ENCODE data around the gene ZNG1F.
"Not testable (repeated sequence)": the region's sequence is repeated elsewhere in the genome, so short reads cannot be mapped to it uniquely, and the experiment has no call there.

Gene ZNG1F

GRCh38 chr9:41189217-41189616 is at the start of gene ZNG1F:
TSS of gene ZNG1F (minus strand) at chr9:41189317. CDS start at chr9:41189258, 59 bp downstream.
- not testable (repeated sequence) for DNase-seq (ENCODE audit: low spot score)

DNA sequence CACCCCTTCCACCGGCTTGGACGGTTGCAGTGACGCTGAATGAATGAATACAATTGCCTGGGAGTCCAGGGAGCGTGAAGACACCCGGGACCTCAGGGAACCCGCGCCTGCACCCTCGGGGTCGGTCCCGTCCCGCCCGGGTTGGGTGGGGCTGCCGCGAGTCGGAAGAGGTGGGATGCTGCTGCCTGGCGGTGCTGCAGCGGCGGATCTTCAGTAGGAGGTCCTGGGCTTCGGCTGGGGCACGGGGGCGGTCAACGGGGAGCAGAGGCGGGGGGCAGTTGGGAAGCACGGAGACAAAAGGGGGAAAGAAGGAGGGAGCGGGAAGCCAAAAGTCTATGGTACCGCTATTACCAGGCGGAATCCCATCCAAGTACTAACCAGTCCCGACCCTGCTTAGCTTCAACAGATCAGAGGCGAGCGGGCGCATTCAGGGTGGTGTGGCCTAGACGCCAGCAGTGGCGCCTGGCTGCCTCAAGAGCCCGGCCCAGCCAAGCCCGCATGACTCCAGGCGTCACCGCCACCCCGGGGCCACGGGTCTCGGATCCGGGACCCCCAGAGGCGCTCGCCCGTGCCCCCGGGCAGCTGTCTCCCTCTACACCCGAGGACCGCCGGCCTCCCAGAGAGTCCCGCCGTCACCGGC is 48.1 kb upstream of the ZNG1F start:
- DNase-seq (ENCODE audit: low spot score), result not testable (repeated sequence)

DNA sequence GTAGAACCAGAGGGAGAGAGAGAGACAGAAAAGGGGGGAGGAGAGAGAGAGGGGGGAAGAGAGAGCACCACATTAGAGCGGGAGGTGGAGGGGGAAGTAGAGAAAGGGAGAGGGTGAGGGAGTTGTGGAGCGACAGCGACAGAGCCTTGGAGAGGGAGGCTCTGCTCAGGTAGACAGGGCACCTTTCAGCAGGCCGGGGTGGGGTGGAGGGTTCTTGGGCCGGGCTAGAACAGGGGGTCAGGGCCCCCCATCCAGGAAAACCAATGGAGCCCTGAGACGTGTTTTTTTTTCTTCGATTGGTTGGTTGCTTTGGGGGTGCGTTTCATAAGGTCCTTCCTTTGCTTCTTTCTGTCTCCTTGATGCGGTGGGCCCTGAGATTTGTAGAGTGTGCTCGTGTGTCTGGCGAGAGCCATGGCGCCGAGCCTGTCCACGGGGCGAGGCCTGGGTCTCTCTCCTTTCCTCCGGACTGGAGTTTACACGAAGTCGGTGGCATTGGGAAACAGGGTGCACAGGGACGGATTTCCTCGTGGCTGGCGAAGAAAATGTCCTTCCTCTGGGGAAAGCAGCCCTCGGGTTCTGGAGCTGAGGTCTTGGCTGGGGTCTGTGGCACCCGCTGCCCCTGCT is 47.5 kb upstream of the ZNG1F start:
- DNase-seq (ENCODE audit: low spot score), result not testable (repeated sequence)

DNA sequence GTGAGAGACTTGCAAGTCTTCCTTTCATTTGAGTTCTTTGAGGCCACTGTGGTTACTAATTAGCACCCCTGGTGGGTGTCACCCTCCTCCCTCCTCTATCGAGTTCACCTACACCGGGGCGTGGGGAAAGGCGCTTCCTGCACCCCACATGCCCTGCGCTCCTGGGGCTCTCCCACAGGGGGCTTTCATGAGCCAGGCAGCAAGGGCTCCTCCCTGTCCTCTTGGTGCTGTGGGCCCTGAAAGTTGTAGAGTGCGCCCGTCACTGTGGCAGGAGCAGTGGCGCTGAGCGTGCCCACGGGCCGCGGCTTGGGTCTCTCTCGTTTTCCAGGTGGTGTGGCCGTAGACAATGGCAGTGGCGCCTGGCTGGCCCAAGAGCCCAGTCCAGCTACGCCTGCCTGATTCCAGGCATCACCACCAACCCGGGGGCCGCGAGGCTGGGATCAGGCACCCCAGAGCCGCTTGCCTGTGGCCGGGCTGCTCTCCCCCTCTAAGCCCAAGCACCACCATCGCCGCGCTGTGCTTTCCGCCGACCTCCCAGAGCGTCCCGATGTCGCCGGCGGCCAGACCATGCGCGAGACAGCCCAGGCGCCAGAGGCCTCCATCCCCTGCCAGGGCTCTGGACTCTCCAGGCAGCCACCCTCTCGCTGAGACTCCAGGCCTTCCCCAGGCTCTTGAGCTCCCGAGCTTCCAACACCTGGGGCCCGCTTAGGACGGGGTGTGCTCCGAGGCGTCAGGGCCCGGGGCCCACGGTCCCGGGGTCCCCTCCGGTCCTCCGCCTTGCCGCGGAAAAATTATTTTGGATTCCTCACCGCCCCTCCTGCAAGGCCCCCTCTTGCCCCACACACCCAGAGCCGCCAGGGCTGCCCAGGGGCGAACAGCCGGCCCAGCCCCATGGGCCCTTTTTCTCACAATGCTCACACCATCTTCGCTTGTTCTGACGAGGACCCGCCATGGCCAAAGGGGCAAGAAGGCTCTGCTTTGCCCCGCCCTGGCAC is 46.0 kb upstream of the ZNG1F start:
- not testable (repeated sequence) for DNase-seq (ENCODE audit: low spot score)

GRCh38 chr9:41234221-41234620 is 45.1 kb upstream of the ZNG1F start:
- DNase-seq (ENCODE audit: low spot score), result not testable (repeated sequence)

- DNase-seq (ENCODE audit: low spot score), result not testable (repeated sequence)
Observed at GRCh38 chr9:41232326-41232725, 43.2 kb upstream of the ZNG1F start.

GRCh38 chr9:41230418-41230817 is 41.3 kb upstream of the ZNG1F start:
- DNase-seq (ENCODE audit: low spot score), result not testable (repeated sequence)

GRCh38 chr9:41229408-41230401 is 40.6 kb upstream of the ZNG1F start:
- no peak for DNase-seq (ENCODE audit: low spot score)

- not testable (repeated sequence) for DNase-seq (ENCODE audit: low spot score)
Observed at GRCh38 chr9:41219831-41220230, 30.7 kb upstream of the ZNG1F start.

GRCh38 chr9:41188439-41188838 is 678 bp downstream of the ZNG1F start:
- DNase-seq (ENCODE audit: low spot score), result not testable (repeated sequence)

GRCh38 chr9:41174994-41175393 is 14.1 kb downstream of the ZNG1F start:
- not testable (repeated sequence) for DNase-seq (ENCODE audit: low spot score)

DNA sequence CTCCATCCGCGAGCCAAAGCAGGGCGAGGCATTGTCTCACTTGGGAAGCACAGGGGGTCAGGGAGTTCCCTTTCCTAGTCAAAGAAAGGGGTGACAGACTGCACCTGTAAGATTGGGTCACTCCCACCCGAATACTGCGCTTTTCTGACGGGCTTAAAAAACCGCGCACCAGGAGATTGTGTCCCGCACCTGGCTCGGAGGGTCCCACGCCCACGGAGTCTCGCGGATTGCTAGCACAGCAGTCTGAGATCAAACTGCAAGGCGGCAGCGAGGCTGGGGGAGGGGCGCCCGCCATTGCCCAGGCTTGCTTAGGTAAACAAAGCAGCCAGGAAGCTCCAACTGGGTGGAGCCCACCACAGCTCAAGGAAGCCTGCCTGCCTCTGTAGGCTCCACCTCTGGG is 39.0 kb downstream of the ZNG1F start:
- not testable (repeated sequence) for DNase-seq (ENCODE audit: low spot score)

- not testable (repeated sequence) for DNase-seq (ENCODE audit: low spot score)
Observed at GRCh38 chr9:41141878-41142277, 47.2 kb downstream of the ZNG1F start.

DNA sequence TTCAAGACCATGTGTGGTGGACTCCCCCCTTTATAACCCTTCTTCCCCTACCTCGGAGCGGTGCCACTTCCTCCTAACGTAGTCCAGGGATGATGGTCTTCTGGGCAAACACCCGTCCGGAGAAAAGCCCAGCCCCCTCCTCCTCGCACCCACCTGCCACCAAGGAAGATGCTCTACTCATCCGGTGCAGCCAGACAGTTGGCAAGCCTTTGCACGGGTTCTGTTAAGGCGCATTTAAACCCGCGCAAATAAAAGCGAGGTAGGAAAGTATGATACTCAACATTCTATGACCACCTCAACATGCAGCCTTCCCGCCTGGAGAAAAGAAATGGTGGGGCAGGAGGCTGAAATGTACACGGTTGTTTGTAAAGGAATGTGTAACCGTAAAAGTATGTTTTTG is 60.5 kb downstream of the ZNG1F start, which contains the start of gene FOXD4L6:
TSS of gene FOXD4L6 (minus strand) at position 101 of the 400 bp plus-strand sequence. CDS start 298 bp downstream, outside the sequence.
- not testable (repeated sequence) for DNase-seq (ENCODE audit: low spot score)

DNA sequence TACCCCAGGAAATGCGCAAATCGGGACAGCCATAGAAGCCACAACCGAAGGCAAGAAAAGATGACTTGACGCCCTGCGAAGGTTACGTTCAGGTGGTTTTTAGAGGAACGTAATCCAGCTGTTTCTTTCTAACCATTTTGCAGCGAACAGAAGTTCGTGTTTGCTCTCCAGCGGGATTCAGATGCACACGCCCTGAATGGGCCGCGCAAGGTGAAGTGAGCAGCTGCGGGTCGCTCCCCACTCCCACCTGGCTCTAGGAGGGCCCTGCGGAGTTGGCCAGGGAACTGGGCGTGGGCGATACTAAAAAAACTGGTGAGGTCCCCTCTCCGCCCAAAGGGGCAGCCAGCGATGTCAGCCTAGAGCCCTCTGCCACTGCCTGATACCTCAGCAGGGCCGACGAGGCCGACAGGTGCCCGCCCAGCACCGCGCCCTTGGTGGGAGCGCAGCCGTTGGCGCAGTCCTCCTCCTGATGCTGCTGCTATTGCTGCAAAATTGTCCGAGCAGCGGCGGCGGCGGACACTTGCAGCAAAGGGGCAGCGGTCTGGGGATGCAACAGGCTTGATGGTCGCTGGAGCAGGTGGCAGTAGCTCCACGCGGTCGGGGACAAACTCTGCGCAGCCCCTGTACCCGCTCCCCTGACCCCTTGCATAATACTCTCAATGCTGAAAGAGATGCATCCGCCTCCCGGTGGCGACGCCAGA is 62.2 kb downstream of the ZNG1F start:
- not testable (repeated sequence) for DNase-seq (ENCODE audit: low spot score)

DNA sequence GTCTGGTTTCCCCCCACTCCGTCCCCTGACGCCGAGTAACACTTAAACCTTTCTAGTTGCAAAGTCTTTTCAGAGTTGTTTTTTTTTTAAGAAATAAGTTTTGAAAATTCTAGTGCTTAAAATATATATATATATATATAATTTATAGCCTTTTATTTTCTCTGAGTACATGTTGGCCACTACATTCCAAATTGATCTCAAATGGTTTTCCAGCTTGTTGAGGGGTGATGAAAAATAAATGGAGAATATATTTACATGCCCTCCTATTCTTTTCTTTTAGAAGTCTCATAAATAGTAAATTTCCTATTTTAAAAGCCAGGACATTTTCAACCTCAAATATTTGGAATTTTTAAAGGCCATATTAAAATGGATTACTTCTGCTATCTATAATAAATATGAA is 63.2 kb downstream of the ZNG1F start:
- not testable (repeated sequence) for DNase-seq (ENCODE audit: low spot score)

DNA sequence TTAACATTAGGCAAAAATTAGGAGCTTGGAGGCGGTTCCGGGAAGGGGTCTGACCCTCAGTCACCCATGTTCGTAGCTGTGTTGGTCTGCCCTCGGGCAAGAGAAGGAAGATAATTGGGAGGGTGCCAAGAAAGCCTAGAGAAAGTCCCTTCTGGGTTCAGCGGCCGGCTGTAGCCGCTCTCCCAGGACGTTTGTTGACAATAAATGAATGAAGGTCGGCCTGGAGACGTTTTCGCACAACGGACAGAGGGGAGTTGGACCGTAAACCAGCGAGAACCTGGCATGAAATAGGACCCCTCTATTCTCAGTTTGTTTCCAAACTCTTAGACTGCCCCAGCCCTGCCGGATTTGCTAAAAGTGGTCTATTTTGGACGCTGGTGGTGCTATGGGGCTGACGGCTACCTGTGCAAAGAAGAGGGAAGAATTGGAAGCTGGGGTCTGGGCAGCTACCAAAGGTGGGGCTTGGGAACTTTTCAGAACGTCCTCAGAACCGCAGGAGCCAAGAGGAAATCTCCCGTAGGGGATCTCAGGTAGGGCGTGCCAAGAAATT is 63.9 kb downstream of the ZNG1F start:
- not testable (repeated sequence) for DNase-seq (ENCODE audit: low spot score)

DNA sequence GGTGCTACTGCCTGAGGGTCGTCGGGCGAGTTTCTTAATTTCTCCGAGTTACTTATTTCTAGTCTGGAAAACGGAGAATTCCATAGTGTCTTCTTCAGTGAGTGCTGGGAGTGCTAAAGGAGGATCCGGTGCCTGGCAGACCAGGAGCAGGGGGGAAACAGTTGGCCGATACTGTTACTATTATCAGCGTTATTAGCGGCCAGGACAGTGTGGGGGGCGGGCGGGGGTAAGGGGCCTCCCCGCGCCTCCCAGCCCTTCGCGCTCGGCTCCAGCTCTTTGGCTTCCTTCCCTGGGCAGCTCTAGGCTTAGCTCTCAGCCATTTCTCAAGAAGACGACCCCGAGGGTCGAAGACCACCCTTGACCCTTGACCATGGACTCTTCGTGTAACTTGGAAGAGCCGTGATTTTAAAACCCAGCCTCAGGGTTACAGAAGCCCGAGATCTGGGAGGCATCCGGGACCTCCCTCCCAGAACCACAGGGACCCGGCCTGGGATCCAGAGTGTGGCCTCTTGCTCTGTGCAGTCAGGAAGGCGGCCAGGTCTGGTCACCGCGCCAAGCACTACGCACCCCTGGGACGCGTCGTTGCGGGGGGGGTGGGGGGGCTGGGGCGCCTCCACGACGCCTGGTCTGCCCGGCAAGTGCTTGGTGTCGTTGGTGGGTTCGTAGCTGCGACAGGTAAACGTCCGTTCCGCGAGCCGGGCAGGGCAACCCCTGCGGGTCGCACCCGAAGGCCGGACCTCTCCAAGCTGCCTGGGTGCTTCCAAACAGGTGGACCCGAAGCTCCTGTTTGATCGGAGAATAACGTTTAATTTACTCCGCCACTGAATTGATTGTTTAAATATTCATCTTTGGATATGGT is 64.6 kb downstream of the ZNG1F start:
- not testable (repeated sequence) for DNase-seq (ENCODE audit: low spot score)

- not testable (repeated sequence) for DNase-seq (ENCODE audit: low spot score)
Observed at GRCh38 chr9:41123812-41124211, 65.3 kb downstream of the ZNG1F start.
